Fibroblast of skin of abdomen (primary cell): ENCODE data around the gene ROR2.
"Not testable (repeated sequence)": the region's sequence is repeated elsewhere in the genome, so short reads cannot be mapped to it uniquely, and the experiment has no call there.

Experiments used
- DNase-seq: peaks from one replicate; pipeline ENCODE4 v3.0.0-alpha.2; 2013

The ROR2 gene

GRCh38 chr9:91558395-91558794, 391.6 kb downstream of the ROR2 start:
- DNase-seq: no peak

- no peak for DNase-seq
Observed at GRCh38 chr9:91557327-91557726, 392.7 kb downstream of the ROR2 start.

- peak; percentile 18 for DNase-seq
Observed at GRCh38 chr9:91555132-91555531, 394.9 kb downstream of the ROR2 start.

- no peak for DNase-seq
Observed at GRCh38 chr9:91549177-91549576, 400.9 kb downstream of the ROR2 start.

- peak; percentile 40 for DNase-seq
Observed at GRCh38 chr9:91547081-91547480, 402.9 kb downstream of the ROR2 start.

- peak; percentile 76 for DNase-seq
Observed at GRCh38 chr9:91546574-91546973, 403.5 kb downstream of the ROR2 start.

GRCh38 chr9:91541734-91542133, 408.3 kb downstream of the ROR2 start:
- DNase-seq: peak; percentile 61

GRCh38 chr9:91540506-91540905, 409.5 kb downstream of the ROR2 start:
- DNase-seq: not testable (repeated sequence)

- DNase-seq: peak; percentile 58
Observed at GRCh38 chr9:91536211-91536691, 413.8 kb downstream of the ROR2 start.

- DNase-seq: no peak
Observed at GRCh38 chr9:91534374-91534773, 415.7 kb downstream of the ROR2 start.

- no peak for DNase-seq
Observed at GRCh38 chr9:91533382-91533781, 416.6 kb downstream of the ROR2 start.

GRCh38 chr9:91532325-91532724, 417.7 kb downstream of the ROR2 start:
- DNase-seq: no peak

- no peak for DNase-seq
Observed at GRCh38 chr9:91530829-91531228, 419.2 kb downstream of the ROR2 start.

GRCh38 chr9:91522481-91522880, 427.5 kb downstream of the ROR2 start:
- DNase-seq: no peak

GRCh38 chr9:91519520-91520277, 430.3 kb downstream of the ROR2 start:
- peak; percentile 60 for DNase-seq

- no peak for DNase-seq
Observed at GRCh38 chr9:91518462-91518861, 431.6 kb downstream of the ROR2 start.

GRCh38 chr9:91517801-91518200, 432.2 kb downstream of the ROR2 start:
- DNase-seq: no peak

GRCh38 chr9:91517332-91517731, 432.7 kb downstream of the ROR2 start:
- not testable (repeated sequence) for DNase-seq

- DNase-seq: no peak
Observed at GRCh38 chr9:91516777-91517176, 433.3 kb downstream of the ROR2 start.

- no peak for DNase-seq
Observed at GRCh38 chr9:91516081-91516480, 433.9 kb downstream of the ROR2 start.

GRCh38 chr9:91515074-91515687, 434.8 kb downstream of the ROR2 start:
- peak; percentile 75 for DNase-seq
